Measurements from ENCODE around the gene DLK1.
A peak's percentile ranks its signal among the peaks of the same experiment; 100 is the strongest.

The DLK1 gene

GRCh38 chr14:100726550-100727085 is at the start of gene DLK1:
TSS of gene DLK1 (plus strand) at chr14:100726892. CDS start at chr14:100727069, 177 bp downstream.
- DNase-seq = no peak

DNA sequence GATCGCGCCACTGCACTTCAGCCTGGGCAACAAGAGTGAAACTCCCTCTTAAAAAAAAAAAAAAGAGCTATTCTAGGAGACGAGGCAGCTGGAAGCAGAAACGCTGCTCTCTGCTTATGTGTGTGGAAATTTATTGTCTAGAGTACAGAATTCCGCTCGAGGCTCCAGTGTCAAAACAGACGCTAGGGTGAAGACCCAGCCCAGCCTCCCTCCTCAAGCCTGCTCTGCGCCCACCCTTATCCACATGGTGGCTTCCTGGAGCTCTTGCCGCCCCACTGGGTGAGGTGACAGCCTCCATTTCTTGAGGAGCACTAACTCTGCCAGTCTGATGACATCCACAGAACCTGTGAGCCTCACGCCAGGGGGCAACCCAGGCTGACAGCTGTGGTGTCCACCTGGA is 49.5 kb upstream of the DLK1 start:
- peak; percentile 51 for DNase-seq

DNA sequence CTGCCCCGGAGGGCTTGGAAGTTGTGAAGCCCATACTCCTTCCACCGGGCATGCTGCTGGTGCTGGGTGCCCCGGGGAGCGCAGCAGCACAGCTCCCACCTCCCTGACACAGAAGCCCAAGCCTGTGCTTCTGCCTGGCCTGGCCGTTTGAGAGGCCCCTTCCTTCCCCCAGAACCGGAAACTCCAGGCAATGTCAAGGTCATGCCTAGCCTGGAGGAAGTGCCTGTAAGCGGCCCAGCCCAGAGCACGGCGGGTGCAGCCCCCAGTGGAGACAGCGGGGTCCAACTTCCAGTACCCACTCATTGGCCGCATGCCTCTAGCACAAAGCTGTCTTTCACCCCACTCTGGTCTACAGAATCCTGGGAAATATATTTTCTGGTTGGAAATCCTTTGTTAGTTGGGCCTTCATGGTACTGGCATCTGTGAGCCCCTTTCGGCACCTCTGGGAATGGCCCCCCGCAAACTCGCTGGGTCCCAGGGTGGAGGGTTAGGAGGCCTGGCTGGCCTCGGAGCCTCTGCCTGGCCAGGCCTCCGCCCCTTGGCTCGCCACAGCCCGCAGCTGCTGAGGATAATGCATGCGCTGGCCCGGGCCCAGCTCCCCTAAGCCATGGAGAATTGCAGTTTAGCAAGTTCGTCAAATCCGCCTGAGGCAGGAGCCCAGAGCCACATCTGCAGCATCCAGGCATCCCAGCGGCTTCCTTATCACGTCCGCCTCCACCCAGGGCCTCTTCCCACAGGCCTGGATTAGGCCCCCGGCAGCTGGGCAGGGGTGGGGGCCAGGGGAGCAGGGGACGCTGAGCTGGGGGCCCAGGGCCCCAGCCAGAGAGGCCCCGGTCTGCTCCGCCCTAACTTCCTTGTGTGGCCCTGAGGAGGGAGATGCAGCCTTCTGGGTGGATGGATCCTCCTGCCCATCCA is 48.9 kb upstream of the DLK1 start:
- peak; percentile 88 for DNase-seq

- DNase-seq = peak; percentile 72
These were observed 48.2 kb upstream of the DLK1 start for GRCh38 chr14:100678469-100678828.

DNA sequence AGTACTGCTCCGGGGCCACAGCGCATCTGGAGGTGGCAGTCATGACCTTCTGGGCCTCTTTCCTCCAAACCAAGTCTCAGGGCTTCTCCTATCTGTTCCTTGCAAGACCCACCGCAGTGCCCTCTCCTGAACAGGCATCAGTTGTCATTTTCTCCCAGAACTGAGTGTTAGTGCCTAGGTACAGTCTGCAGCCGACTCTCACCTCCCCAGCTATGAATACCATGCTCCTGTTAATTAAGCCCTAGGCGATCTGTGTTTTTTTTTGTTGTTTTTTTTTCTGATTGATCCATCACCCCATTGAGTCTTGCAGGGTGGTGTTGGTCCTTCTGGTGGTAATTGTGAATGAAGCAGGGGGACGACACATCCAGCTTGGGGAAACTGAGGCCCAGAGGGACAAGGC is 47.5 kb upstream of the DLK1 start:
- no peak for DNase-seq

DNA sequence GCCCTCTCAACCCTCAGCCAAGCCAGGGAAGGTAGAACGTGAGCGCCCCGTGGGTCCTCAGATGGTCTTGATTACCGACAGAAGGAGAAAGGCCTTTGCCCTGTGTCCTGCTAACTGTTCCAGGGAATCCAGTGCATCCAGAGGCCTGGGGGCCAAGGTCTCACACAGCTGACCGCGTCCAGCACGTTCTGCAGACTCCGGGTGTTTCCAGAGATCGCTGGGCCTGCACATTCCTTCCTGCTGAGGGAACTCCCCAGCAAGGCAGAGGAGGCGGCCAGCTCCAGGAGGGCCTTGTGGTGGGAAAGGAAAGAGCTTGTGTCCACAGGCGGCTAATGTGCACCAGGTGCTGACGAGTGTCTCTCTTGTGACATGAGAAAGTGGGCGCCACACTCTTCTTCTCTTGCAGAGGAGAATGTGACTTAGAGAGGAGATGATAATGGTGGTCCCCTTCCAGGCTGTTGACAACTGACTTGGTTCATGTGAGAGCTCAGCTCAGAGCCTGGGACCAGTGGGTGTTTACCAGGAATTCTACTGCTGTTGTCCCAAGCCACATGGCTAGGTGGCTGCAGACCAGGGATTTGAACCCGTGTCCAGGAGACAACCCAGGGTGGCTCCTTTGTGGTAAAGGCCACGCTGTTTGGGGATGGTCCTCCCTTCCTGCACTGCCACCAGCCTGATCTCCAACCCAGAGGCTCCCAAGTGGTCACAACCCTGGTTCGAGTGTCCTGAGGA is 46.8 kb upstream of the DLK1 start:
- peak; percentile 81 for DNase-seq

DNA sequence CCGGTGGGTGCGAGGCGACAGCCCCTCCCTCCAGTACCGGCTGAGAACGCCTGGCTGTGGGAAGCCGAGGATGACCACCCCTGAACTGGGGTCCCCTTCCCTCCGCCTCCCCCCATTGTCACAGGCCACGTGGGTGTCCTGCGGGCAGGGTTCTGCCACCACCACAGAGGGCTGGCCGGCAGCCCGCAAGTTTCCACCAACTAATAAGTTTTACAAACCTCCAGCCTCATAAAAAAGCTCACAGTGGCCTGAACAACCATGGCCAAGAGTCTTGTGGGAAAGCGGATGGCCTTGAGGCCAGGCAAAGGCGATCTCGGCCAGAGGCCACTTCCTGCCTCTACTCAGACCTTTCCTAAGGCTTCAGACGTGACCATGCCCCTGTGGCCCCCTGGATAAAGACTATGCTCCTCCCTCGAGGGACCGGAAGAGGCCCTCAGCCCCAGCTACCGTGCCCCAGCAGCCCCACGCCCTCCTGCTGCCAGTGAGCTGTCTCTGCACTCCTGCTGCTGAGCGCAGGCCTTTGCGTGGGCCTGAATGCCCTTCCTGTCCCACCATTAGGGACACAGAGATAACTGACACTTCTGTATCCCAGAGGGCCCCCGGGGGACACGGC is 46.1 kb upstream of the DLK1 start:
- DNase-seq = peak; percentile 17

DNA sequence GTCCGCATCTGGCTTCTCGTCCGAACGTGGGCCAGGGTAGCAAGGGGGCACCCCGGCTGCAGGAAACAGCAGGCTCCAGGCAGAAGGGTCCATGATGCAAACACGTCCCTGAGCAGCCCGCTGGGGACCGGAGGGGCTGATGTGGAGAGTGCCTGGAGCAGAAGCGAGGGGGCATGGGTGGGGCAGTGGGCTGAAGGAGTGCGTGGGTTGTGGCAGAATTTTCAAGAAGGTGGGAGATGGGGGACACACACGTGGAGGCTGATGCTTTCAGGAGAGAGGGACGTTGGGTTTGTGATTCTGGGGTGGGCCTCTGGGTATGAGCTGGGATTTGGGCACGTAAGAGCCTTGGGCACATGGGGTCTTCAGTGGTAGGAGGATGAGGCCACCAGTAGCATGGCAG is 45.6 kb upstream of the DLK1 start:
- no peak for DNase-seq

DNA sequence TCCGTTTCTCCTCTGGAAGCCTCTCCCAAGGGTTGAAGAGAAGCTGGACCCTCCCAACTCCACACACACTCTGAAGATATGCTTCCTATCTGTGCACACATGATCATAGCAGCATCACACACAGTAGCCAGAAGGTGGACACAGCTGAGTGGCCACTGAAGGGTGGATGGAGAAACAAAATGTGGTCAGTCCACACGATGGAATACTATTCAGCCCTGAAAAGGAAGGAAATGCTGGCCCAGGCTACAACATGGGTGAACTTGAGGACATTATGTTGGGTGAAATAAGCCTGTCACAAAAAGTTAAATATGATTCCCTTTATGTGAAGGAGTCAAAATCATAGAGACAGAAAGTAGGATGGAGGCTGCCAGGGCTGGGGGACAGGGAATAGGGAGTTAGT is 43.9 kb upstream of the DLK1 start:
- no peak for DNase-seq

GRCh38 chr14:100683578-100683977 is 43.1 kb upstream of the DLK1 start:
- no peak for DNase-seq

GRCh38 chr14:100684154-100684553 is 42.5 kb upstream of the DLK1 start:
- DNase-seq = no peak

GRCh38 chr14:100684961-100685360 is 41.7 kb upstream of the DLK1 start:
- DNase-seq = no peak

DNA sequence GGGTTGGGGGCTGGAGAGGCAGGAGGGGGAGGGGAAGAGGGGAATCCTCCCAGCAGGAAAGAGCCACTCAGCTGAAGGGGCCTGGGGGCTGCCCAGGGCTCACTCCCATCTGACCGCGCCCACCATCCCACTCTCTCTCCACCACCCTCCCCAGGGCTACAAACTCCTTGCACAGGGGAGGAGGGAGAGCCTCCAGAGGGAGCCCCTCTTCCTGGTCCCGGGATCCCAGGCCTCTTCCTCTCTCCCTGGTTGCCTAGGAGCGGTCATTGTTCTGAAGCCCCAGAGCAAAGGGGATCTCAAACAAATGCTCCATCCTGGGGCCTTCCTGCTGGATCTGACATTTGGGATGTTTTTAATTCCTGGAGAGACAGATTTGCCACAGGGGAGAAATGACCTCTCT is 39.8 kb upstream of the DLK1 start:
- no peak for DNase-seq

GRCh38 chr14:100687386-100687785 is 39.3 kb upstream of the DLK1 start:
- no peak for DNase-seq

DNA sequence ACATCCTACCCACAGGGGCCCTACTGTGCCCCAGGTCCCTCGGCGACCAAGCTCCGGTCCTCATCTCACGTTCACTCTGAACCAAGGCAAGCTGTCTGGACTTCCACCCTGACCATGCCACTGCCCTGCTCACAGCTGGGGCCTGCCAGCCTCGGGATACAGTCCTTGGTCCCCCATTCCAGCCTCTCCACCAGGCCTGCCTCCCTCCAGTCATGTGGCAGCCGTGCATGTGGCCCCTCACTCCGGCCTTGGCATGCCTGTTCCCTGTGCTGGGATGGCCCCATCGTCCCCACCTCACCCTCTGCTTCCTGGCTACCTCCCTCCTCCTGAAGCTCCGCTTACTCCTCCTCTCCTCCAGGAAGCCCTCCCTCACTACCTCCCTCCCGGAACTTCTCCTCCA is 38.6 kb upstream of the DLK1 start:
- no peak for DNase-seq

DNA sequence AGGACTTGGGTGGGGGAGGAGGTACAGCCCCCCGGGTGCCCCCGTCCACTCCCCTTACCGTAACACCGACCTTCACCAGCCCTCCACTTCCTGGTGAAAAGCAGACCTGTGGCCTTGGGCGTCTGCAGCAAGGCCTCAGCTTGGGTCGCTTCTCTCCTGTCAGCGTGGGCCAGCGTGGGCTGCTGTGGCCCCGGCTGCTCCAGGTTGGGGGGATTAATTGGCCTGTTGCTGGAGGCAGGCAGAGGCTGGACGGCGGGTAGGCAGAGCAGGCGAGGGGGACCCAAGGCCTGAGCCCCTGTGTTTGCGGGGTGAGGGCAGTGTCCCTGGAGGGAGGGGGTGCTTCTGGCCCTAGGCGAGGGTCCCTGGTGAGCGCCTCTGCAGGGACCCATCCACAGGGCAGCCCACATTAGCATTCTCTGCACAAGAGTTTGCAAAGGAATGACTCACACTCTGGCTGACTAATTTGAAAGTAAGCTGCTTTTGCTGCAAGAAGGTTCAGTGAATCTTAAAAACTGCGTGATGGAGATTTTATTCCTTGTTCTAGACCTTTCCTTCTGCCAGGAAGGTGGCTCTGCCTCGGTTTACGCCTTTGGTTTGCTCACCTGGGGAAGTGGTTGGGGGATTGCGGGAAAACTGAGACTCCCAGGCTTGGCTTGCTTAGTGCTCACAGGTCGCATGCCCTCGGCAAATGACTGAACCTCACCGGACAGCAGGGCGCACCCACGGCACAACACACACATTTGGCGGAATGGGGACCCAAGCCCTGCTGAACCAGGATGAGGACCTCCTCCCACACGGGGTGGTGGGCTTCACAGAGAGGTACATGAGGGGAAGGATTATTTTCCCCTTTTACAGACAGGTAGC is 37.9 kb upstream of the DLK1 start:
- DNase-seq = no peak

- no peak for DNase-seq
These were observed 36.0 kb upstream of the DLK1 start for GRCh38 chr14:100690672-100691071.

- DNase-seq = no peak
These were observed 35.2 kb upstream of the DLK1 start for GRCh38 chr14:100691395-100692056.

- no peak for DNase-seq
These were observed 34.4 kb upstream of the DLK1 start for GRCh38 chr14:100692256-100692655.

DNA sequence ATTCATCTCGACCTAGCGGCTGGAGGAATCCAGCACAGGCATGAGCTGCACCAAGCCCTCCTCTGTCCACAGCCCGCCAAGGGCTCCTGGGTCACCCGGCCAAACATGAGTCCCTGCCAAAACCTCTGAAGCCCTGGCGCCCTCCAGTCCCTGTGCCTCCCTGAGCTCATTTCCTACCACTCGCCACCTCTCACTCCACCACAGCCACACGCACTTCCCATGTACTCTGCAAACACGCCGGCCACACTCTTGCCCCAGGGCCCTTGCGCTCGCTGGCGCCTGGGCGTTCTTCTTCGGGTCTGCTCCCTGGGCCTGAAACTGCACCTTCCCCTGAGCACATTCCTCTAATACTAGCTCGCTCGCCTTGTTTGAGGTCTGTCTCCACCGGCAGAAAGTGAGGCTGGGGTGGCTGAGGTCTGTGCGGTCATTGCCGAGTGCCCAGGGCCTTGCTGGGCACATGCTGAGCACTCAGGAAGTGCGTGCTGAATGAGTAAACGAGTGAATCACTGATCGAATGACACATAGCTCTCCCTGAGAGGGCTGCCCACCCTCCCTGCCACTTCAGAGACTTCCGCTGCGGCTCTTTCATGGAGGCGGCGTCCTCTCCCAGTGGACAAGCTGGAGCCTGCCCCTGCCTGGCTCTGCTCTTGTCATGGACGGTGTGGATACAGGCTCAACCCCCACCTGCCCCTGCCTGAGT is 33.7 kb upstream of the DLK1 start:
- peak; percentile 35 for DNase-seq

DNA sequence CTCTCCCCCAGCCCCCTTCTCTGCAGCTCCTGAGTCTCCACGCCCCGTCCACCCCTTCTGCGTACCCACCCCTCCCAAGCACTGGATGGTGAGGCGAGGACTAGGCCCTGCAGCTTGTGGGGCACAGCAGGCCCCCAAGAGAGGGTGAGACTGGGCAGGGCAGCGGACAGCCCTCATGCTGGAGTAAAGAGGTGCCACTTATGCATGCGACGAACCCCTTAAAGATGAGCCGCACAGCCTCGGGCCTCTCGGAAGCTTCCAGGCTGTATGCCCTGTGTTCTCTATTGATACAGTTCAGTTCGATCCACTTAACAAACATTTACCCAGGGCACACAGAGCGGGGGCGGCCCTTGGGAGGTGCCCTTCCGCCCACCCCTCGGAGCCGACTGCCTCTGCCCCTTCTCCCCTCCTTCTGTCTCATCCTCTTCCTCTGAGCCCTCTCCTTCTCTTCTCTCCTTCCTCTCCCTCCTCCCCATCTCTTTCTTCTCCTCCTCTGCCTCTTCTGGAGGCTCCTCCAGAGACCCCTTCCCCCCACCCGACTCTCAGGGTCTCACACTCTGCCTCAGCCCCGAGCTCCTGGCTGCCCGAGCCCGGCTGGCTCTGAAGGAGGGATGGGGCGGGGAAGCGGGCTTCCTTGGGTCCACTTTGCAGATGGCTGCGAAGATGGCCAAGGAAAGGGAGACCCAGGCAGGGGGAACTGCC is 32.7 kb upstream of the DLK1 start:
- no peak for DNase-seq
